ENCODE results near the gene ZFP14.
A peak's percentile ranks its signal among the peaks of the same experiment; 100 is the strongest.

The ZFP14 gene

GRCh38 chr19:36331353-36332228, 47.4 kb downstream of the ZFP14 start (continued):
- TF ChIP-seq ZNF423 (tag by site-specific recombination; IDR thresholded peaks at IDR 0.05) (0 out of 2 replicates have a peak, but pooled peaks have one; percentile 20), SP3 (tag by site-specific recombination; IDR thresholded peaks at IDR 0.05) (peak; percentile 35), ZNF518A (tag by site-specific recombination; conservative IDR thresholded peaks at IDR 0.05; ENCODE audit: low read depth) (peak; percentile 97), ZNF175 (tag by site-specific recombination; IDR thresholded peaks at IDR 0.05) (no peak), ZNF501 (tag by site-specific recombination; IDR thresholded peaks at IDR 0.05) (peak; percentile 64; the same call in 1 of the 2 replicates), ZNF660 (tag by site-specific recombination; IDR thresholded peaks at IDR 0.05) (peak; percentile 57; the same call in 1 of the 2 replicates), SCRT2 (tag by site-specific recombination; IDR thresholded peaks at IDR 0.05) (peak; percentile 71), ZNF629 (tag by site-specific recombination; IDR thresholded peaks at IDR 0.05) (peak; percentile 71), KLF8 (tag by site-specific recombination; IDR thresholded peaks at IDR 0.05) (peak; percentile 46; the same call in 1 of the 2 replicates), ZNF549 (tag by site-specific recombination; IDR thresholded peaks at IDR 0.05) (no peak), SP7 (tag by site-specific recombination; IDR thresholded peaks at IDR 0.05) (peak; percentile 65; the same call in 1 of the 2 replicates), ZNF274 (IDR thresholded peaks at IDR 0.05; ENCODE audit: low read length) (no peak), ZNF274 (tag by site-specific recombination; IDR thresholded peaks at IDR 0.05; ENCODE audit: borderline replicate concordance) (peak; percentile 99), ZNF785 (tag by site-specific recombination; IDR thresholded peaks at IDR 0.05) (peak; percentile 60; the same call in 1 of the 2 replicates), ZNF621 (tag by site-specific recombination; IDR thresholded peaks at IDR 0.05) (no peak), SETDB1 (IDR thresholded peaks at IDR 0.05; ENCODE audit: insufficient read length, low read length) (peak; percentile 65), PRDM1 (tag by site-specific recombination; IDR thresholded peaks at IDR 0.05) (no peak), ZNF404 (tag by site-specific recombination; IDR thresholded peaks at IDR 0.05) (no peak), ZBTB26 (tag by site-specific recombination; optimal IDR thresholded peaks at IDR 0.05) (peak; percentile 48), ZNF211 (tag by site-specific recombination; IDR thresholded peaks at IDR 0.05; ENCODE audit: low read depth) (no peak), ZXDB (tag by site-specific recombination; IDR thresholded peaks at IDR 0.05) (peak; percentile 66), TCF7L2 (IDR thresholded peaks at IDR 0.05; ENCODE audit: borderline replicate concordance, low read depth, low read length) (peak; percentile 88; the same call in 1 of the 2 replicates), ZNF366 (tag by site-specific recombination; conservative IDR thresholded peaks at IDR 0.05) (peak; percentile 83), INSM2 (tag by site-specific recombination; IDR thresholded peaks at IDR 0.05) (peak; percentile 47; the same call in 1 of the 2 replicates), ZNF19 (tag by site-specific recombination; IDR thresholded peaks at IDR 0.05; ENCODE audit: low read depth) (no peak), ZNF335 (tag by site-specific recombination; conservative IDR thresholded peaks at IDR 0.05) (peak; percentile 98), ZNF350 (tag by site-specific recombination; IDR thresholded peaks at IDR 0.05) (peak; percentile 85), ZFP69B (tag by site-specific recombination; IDR thresholded peaks at IDR 0.05) (peak; percentile 44; the same call in 1 of the 2 replicates)
